H9 (cell line): ENCODE measurements around the gene THEM4. TPM values are rescaled to one million over a fixed set of nuclear protein-coding genes. Genes with fewer than 3 reads are reported as not detected.

Experiments
- DNase-seq: peaks from one replicate; pipeline ENCODE4 v3.0.0-alpha.2; 2017
- H2AFZ ChIP-seq: one replicate; pipeline ENCODE4 v1.6.1; 2013; ENCODE audit warnings: mild to moderate bottlenecking, low read length, control low read depth, moderate library complexity
- H2AK5ac ChIP-seq: 2 replicates; pipeline ENCODE4 v1.6.1; 2013; ENCODE audit warnings: low read length, control low read depth, mixed read lengths; ENCODE audit not compliant: insufficient read length
- H2BK120ac ChIP-seq: one replicate; pipeline ENCODE4 v1.6.1; 2013; ENCODE audit warnings: low read depth, mild to moderate bottlenecking, low read length, control low read depth, inconsistent platforms; ENCODE audit not compliant: poor library complexity, severe bottlenecking
- H2BK12ac ChIP-seq: 2 replicates; pipeline ENCODE4 v1.6.1; 2013; ENCODE audit warnings: low read length, control low read depth, mixed read lengths, low read depth; ENCODE audit not compliant: insufficient read length
- H2BK15ac ChIP-seq: 2 replicates; pipeline ENCODE4 v1.6.1; 2013; ENCODE audit warnings: low read depth, low read length, control low read depth
- H2BK20ac ChIP-seq: one replicate; pipeline ENCODE4 v1.6.1; 2013; ENCODE audit warnings: low read depth, mild to moderate bottlenecking, low read length, control low read depth, inconsistent platforms; ENCODE audit not compliant: poor library complexity, severe bottlenecking
- H2BK5ac ChIP-seq: 2 replicates; pipeline ENCODE4 v1.6.1; 2013; ENCODE audit warnings: low read length, control low read depth, mixed read lengths; ENCODE audit not compliant: insufficient read length
- H3K14ac ChIP-seq: 2 replicates; pipeline ENCODE4 v1.6.1; 2013; ENCODE audit warnings: low read length, control low read depth; ENCODE audit not compliant: insufficient read depth
- H3K18ac ChIP-seq: 2 replicates; pipeline ENCODE4 v1.6.1; 2013; ENCODE audit warnings: low read depth, mild to moderate bottlenecking, mixed read lengths, low read length, control low read depth; ENCODE audit not compliant: insufficient read length
- H3K23ac ChIP-seq: 2 replicates; pipeline ENCODE4 v1.6.1; 2013; ENCODE audit warnings: low read length, control low read depth, mixed read lengths, low read depth; ENCODE audit not compliant: insufficient read length
- H3K23me2 ChIP-seq: 2 replicates; pipeline ENCODE4 v1.6.1; 2013; ENCODE audit warnings: low read depth, mild to moderate bottlenecking, mixed read lengths, low read length, control low read depth; ENCODE audit not compliant: insufficient read length, poor library complexity, severe bottlenecking
- H3K27ac ChIP-seq: 2 replicates; pipeline ENCODE4 v1.5.1; 2013; ENCODE audit warnings: low read length, control low read depth, mixed read lengths, low read depth; ENCODE audit not compliant: insufficient read length
- H3K27me3 ChIP-seq: 2 replicates; pipeline ENCODE4 v1.6.1; 2013; ENCODE audit warnings: low read length, control low read depth, inconsistent platforms; ENCODE audit not compliant: insufficient read depth
- H3K4ac ChIP-seq: 2 replicates; pipeline ENCODE4 v1.6.1; 2013; ENCODE audit warnings: low read depth, mild to moderate bottlenecking, control low read depth, inconsistent platforms, low read length, moderate library complexity
- H3K4me1 ChIP-seq: 2 replicates; pipeline ENCODE4 v1.6.1; 2013; ENCODE audit warnings: low read length, control low read depth, inconsistent platforms; ENCODE audit not compliant: insufficient read depth
- H3K4me2 ChIP-seq: 2 replicates; pipeline ENCODE4 v1.6.1; 2013; ENCODE audit warnings: low read length, control low read depth, mixed read lengths; ENCODE audit not compliant: insufficient read length, insufficient read depth
- H3K56ac ChIP-seq: 2 replicates; pipeline ENCODE4 v1.6.1; 2013; ENCODE audit warnings: low read depth, mild to moderate bottlenecking, mixed read lengths, low read length, control low read depth; ENCODE audit not compliant: insufficient read length
- H3K79me1 ChIP-seq: 2 replicates; pipeline ENCODE4 v1.6.1; 2013; ENCODE audit warnings: low read depth, mild to moderate bottlenecking, moderate library complexity, low read length, control low read depth, inconsistent platforms; ENCODE audit not compliant: insufficient read depth, poor library complexity, severe bottlenecking
- H3K79me2 ChIP-seq: 2 replicates; pipeline ENCODE4 v1.6.1; 2013; ENCODE audit warnings: low read length, control low read depth, inconsistent platforms; ENCODE audit not compliant: insufficient read depth
- H3K9ac ChIP-seq: 2 replicates; pipeline ENCODE4 v1.6.1; 2013; ENCODE audit warnings: low read length, control low read depth, mixed read lengths; ENCODE audit not compliant: insufficient read length; ENCODE audit errors: extremely low read depth
- H3K9me3 ChIP-seq: one replicate; pipeline ENCODE4 v1.6.1; 2013; ENCODE audit warnings: low read depth, low read length, inconsistent platforms; ENCODE audit not compliant: control insufficient read depth
- H3T11ph ChIP-seq: one replicate; pipeline ENCODE4 v1.6.1; 2013; ENCODE audit warnings: mild to moderate bottlenecking, low read length, control low read depth, inconsistent platforms
- H4K20me1 ChIP-seq: one replicate; pipeline ENCODE4 v1.6.1; 2013; ENCODE audit not compliant: control insufficient read depth, insufficient read length, insufficient read depth
- H4K5ac ChIP-seq: 2 replicates; pipeline ENCODE4 v1.6.1; 2013; ENCODE audit warnings: low read depth, mild to moderate bottlenecking, mixed read lengths, low read length, control low read depth; ENCODE audit not compliant: insufficient read length
- H4K8ac ChIP-seq: replicated peaks from 2 replicates; pipeline ENCODE4 v1.6.1; 2013; ENCODE audit warnings: low read length, control low read depth, mixed read lengths, low read depth; ENCODE audit not compliant: insufficient read length
- H4K91ac ChIP-seq: 2 replicates; pipeline ENCODE4 v1.6.1; 2013; ENCODE audit warnings: low read depth, mild to moderate bottlenecking, moderate library complexity, mixed read lengths, low read length, control low read depth; ENCODE audit not compliant: insufficient read length
- H3K27ac Mint-ChIP-seq, 3 experiments: 2 replicates in 2 of 3; 3 replicates in 1 of 3; pipeline ENCODE4 v1.8.0; 2020 to 2021; ENCODE audit warnings: mixed read lengths in 3 of 3, mild to moderate bottlenecking in 1 of 3, moderate library complexity in 1 of 3
- H3K27me3 Mint-ChIP-seq: 2 replicates; pipeline ENCODE4 v1.8.0; 2021; ENCODE audit warnings: low read depth, mild to moderate bottlenecking, moderate library complexity, mixed read lengths
- H3K36me3 Mint-ChIP-seq, 3 experiments: 2 replicates in 2 of 3; 3 replicates in 1 of 3; pipeline ENCODE4 v1.8.0; 2020 to 2021; ENCODE audit warnings: low read depth in 3 of 3, mixed read lengths in 3 of 3; ENCODE audit not compliant: insufficient read depth in 1 of 3
- H3K4me1 Mint-ChIP-seq, 2 experiments: 2 replicates each; pipeline ENCODE4 v1.8.0; 2020; ENCODE audit warnings: mixed read lengths in 2 of 2
- H3K4me3 Mint-ChIP-seq, 2 experiments: 2 replicates in 1 of 2; 3 replicates in 1 of 2; pipeline ENCODE4 v1.8.0; 2020 to 2021; ENCODE audit warnings: mild to moderate bottlenecking in 2 of 2, mixed read lengths in 2 of 2, moderate library complexity in 1 of 2
- H3K9me3 Mint-ChIP-seq, 2 experiments: 2 replicates in 1 of 2; 3 replicates in 1 of 2; pipeline ENCODE4 v1.8.0; 2020; ENCODE audit warnings: mild to moderate bottlenecking in 2 of 2, mixed read lengths in 2 of 2, moderate library complexity in 1 of 2
- CTCF ChIP-seq: fragments of 200-600 bp; sonication (generic); conservative IDR thresholded peaks from 3 replicates; pipeline ENCODE4 v1.8.0; 2021; ENCODE audit warnings: antibody characterized with exemption, mild to moderate bottlenecking
- WGBS: extraction: QIAGEN DNeasy Blood & Tissue Kit; methylation state at CpG from one replicate; pipeline ENCODE4 v1.1.7; 2013; ENCODE audit warnings: missing lambda C conversion rate, low lambda C conversion rate, mixed read lengths; ENCODE audit not compliant: insufficient read length; ENCODE audit errors: extremely low coverage; 5-methylcytosine and 5-hydroxymethylcytosine counted together
- total RNA-seq: library from RNA; stranded (reverse); gene quantifications from 2 replicates; pipeline ENCODE4 v1.2.1, GENCODE V29; 2021

THEM4 gene
- total RNA-seq, 1 experiment from 2014 or later, result 10.5 TPM

- H3K14ac ChIP-seq, result no peak overlapping the region
- H2BK120ac ChIP-seq, result no peak overlapping the region
- no peak overlapping the region for H2BK12ac ChIP-seq
- H4K91ac ChIP-seq, result no peak overlapping the region
- no peaks in the 10 kb centered on the region for H3K9me3 Mint-ChIP-seq
- no peak overlapping the region for H4K5ac ChIP-seq
- DNase-seq, result no peak
- H3K4me3 Mint-ChIP-seq, result peak overlapping the region in 1 of 2 experiments; percentile 63; a peak in 1 of 5 replicates
- no peak overlapping the region for H2BK5ac ChIP-seq
- H3K9ac ChIP-seq, result no peak overlapping the region
- peaks cover 37 to 46% of the 10 kb centered on the region in 2 experiments for H3K4me1 Mint-ChIP-seq
- no CpG with 5 or more reads among the region's 6 CpGs for WGBS
- peaks cover 16% of the 10 kb centered on the region; the same call in 1 of the 2 replicates for H3K4me1 ChIP-seq
- no peak overlapping the region for H3K56ac ChIP-seq
- H2AFZ ChIP-seq, result no peak overlapping the region
- H3K36me3 Mint-ChIP-seq, result no peaks in the 10 kb centered on the region
- H3K9me3 ChIP-seq, result no peaks in the 10 kb centered on the region
- no peak overlapping the region for H3K4ac ChIP-seq
- no peak overlapping the region for H3T11ph ChIP-seq
- H4K20me1 ChIP-seq, result no peaks in the 10 kb centered on the region
- no peaks in the 10 kb centered on the region for H3K23me2 ChIP-seq
- H4K8ac ChIP-seq, result no peak overlapping the region
- no peaks in the 10 kb centered on the region for H3K27me3 ChIP-seq
- H2BK15ac ChIP-seq, result no peak overlapping the region
- no peak overlapping the region for H2BK20ac ChIP-seq
- H3K27me3 Mint-ChIP-seq, result peaks cover 5% of the 10 kb centered on the region
- TF ChIP-seq CTCF, result no peak
- no peak overlapping the region for H3K27ac ChIP-seq
- H3K79me2 ChIP-seq, result no peaks in the 10 kb centered on the region
- H3K27ac Mint-ChIP-seq, result no peak overlapping the region
- H3K18ac ChIP-seq, result no peak overlapping the region
- no peaks in the 10 kb centered on the region for H3K79me1 ChIP-seq
- H3K4me2 ChIP-seq, result no peak overlapping the region
- no peak overlapping the region for H3K23ac ChIP-seq
- no peak overlapping the region for H2AK5ac ChIP-seq
These were observed 79.3 kb downstream of the THEM4 start for GRCh38 chr1:151830055-151830454.
